ENCODE measurements around the gene ENOX1.

Gene ENOX1

GRCh38 chr13:43785650-43786471 is 911 bp downstream of the ENOX1 start:
- peak; percentile 55 for DNase-seq (ENCODE audit: low spot score)

DNA sequence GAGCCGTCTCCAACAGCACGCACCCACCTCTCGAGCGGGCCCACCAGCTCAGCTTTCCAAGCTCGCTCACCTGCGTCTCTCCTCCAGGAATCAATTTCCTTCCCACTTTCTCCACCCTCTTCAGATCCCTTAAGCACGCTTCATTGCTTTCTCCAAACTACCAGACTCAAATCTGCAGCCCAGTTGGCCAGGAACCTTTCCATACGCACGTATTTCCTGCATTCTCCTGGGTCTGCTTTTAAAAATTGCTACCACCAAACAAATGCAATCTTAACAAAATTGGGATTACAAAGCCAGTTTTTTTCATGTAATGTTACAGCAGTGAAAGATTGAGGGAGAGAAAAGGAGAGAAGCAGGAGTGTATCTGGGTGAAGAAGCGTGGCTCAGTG is 1.5 kb downstream of the ENOX1 start:
- no peak for DNase-seq (ENCODE audit: low spot score)

DNA sequence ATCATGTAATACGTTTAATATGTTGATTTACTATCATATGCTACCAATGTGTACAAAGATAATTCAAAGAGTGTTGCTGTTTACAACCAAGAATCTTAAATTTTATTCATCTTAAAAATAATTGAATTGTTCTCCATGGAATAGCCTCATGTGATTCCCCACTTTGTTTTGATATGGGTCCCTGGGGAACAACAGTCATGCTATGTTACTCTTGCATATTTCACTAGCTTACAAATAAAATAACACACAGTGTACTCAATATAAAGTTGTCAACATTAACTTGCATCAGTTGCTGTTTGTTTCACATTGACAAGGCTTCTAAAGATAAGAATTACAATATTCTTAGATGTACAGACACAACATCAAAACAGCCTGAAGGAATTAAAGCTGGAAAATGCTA is 2.3 kb downstream of the ENOX1 start:
- DNase-seq (ENCODE audit: low spot score) = no peak

GRCh38 chr13:43783820-43784219 is 3.0 kb downstream of the ENOX1 start:
- DNase-seq (ENCODE audit: low spot score) = no peak

DNA sequence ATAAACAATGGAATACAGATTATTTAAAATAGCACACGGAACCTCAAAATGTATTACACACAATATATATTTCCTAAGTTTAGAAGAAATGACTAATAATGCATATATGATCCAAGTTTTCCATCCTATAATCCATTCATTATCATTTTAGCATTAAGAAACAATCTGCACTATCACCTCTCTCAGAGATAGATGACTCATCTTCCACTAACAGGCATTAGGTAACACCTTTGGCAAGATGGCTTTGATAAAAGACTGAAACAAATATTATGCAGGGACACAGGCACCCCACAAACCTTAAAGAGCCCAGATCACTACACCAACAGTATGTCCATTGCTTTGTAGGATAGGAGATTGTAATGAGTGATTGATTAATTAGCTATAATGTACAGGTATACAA is 4.1 kb downstream of the ENOX1 start:
- DNase-seq (ENCODE audit: low spot score) = no peak

GRCh38 chr13:43780666-43781065 is 6.1 kb downstream of the ENOX1 start:
- no peak for DNase-seq (ENCODE audit: low spot score)

DNA sequence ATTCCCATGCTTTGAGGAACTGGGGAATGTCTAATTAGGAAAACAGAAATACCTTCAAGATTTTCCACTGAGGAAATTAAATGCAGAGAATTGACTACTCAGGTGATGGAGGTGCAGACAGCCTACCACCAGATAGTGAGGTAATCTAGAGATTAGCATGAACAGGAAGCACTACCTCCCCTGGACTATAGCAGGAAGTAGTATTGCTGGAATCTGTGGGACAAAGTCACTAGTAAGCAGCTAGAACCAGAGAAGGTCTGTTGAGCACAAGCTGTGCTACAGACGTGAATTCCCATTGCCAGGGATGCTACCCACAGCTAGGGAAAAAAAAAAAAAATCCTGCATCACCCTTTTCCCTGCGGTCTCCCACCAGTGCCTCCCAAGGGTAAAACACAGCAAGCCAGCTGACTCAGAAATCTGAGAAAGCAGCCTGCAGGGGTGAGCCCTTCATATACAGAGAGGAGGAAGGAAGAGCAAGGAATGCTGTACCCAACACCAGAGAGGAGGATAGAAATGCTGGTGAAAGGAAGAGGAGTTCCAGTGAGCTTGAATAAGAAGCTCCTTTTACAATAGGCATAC is 10.2 kb downstream of the ENOX1 start:
- DNase-seq (ENCODE audit: low spot score) = no peak

DNA sequence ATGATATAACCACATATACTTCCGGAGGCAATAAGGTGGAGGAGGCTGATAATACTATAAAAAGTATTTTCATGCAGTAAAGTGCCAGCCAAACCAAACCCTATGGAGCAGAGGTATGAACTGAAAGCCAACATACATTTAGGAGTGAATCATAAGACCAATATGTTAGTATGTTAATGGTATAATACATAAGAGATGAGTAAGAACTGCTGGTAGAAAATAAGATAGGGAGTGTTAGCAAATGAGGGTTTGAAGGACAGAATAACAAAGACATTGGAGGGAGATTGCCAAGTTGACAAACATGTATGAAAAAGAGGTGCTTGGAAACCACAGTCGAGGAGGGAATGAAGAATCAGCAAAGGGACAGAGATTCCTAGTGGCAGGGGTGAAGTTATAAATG is 10.8 kb downstream of the ENOX1 start:
- no peak for DNase-seq (ENCODE audit: low spot score)

DNA sequence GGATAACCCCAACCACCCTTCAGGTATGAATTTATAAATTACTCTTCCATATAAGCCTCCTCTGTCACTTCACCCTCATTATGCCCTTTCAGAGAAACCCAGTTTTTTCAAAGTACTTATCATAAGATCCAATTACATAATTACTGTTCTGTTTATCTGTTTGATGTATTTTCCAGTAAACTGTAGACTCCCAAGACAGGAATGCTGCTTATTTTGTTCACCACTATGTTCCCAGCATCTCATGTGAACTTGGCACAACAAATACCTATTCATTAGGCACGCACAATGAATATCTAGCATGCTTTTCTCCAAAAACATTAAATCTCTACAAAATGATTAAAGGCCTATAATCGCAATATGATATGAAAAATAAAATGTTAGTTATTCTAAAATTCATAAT is 13.2 kb downstream of the ENOX1 start:
- no peak for DNase-seq (ENCODE audit: low spot score)

- DNase-seq (ENCODE audit: low spot score) = no peak
These were observed 15.9 kb downstream of the ENOX1 start for GRCh38 chr13:43770871-43771270.

DNA sequence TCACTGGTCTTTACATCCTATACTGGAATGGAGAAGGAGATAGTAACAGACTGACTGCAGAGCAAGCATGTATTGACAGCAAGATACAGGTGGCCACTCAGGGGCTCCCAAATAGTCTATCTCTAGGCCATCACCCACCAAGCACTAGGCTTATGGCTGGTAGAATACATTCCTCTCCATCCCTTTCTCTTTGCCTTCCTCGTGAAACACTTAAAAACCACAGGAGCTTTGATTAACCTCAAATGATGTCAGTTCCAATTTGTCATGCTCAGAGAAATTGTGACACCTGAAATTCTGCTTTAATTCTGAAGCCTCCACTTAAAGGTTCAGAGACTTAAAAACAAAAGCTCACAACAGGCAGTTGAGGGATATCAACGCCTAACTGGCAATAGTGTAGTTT is 17.2 kb downstream of the ENOX1 start:
- no peak for DNase-seq (ENCODE audit: low spot score)

DNA sequence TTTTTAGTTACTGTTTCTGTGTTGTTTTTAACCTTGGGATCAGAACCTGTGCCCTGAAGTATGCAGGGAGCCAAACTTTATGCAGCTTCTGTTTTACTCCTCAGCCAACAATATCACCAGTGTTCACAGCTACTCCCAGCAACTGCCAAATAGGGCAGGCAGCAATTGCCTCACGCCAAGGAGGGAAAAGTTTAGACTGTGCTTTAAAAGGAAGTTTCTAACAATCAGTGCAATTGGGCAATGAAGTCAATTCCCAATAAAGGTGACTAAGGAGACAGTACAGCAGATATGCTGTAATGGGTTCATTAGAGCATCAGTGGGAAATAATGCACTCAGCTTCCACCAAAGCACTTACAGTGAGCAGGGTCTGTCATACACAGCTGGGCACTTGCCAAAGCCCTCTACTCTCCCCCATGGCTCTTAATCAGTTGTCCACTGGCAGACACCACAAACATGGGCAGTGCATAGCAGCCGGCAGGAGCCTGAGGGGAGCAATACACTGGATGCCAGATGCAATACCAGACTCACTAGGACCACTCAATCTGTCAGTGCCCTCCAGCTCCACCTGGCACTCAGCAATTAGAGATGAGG is 19.3 kb downstream of the ENOX1 start:
- DNase-seq (ENCODE audit: low spot score) = no peak

DNA sequence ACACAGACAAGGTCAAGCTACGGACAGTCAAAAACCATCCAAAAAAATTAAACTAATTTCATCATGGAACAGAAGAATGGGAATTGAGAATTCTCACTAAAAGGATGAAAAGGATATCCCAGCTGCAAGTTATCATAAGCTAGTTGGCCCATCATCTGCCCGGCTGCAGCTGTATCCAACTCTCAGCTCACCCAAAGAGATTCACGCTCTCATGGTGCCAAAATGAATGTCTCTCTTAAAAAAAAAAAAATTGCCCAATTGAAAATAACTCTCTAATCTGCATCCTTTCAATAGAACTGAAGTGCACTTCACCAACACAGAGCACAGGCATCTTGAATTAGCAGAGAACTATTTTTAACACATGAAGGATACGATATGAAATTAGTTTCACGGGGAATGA is 20.0 kb downstream of the ENOX1 start:
- DNase-seq (ENCODE audit: low spot score) = no peak

DNA sequence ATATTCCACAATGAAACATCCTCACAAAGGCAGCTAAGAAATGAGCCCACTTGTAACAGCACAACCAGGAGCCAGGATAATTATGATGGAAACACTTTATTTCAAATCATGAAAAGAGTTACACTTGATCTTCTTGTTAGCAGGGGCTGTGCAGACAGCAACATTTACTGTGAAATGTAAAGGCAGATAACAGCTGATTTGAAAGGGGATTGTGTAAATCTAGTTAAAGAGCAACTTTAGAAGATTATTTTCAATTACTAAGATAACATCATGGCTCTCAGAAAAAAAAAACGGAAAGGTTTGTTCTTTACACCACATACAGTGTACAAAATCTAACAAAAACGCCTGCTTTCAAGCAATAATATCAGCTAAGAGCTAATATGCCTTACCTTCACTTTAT is 22.4 kb downstream of the ENOX1 start:
- DNase-seq (ENCODE audit: low spot score) = no peak

GRCh38 chr13:43763143-43763759 is 23.5 kb downstream of the ENOX1 start:
- no peak for DNase-seq (ENCODE audit: low spot score)

- DNase-seq (ENCODE audit: low spot score) = no peak
These were observed 25.0 kb downstream of the ENOX1 start for GRCh38 chr13:43761616-43762315.

DNA sequence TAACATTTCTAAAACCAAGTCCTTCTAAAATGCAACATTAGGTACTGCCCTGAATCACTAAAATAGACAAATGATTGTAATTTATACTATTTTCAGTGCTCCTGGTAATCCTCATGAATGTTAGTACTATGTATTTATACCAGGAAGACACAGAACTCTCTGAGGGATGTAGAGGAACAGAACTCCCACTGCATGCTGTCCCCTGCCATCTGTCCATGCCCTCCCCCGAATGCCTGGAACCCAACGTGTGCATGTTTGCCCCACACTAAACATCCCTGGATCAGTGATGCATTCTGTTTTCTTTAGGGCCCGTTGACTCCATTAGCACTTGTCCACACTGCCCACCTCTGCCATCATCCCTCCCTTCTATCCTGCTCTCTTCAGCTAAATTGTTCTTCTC is 26.5 kb downstream of the ENOX1 start:
- DNase-seq (ENCODE audit: low spot score) = no peak

GRCh38 chr13:43758834-43759233 is 27.9 kb downstream of the ENOX1 start:
- no peak for DNase-seq (ENCODE audit: low spot score)

DNA sequence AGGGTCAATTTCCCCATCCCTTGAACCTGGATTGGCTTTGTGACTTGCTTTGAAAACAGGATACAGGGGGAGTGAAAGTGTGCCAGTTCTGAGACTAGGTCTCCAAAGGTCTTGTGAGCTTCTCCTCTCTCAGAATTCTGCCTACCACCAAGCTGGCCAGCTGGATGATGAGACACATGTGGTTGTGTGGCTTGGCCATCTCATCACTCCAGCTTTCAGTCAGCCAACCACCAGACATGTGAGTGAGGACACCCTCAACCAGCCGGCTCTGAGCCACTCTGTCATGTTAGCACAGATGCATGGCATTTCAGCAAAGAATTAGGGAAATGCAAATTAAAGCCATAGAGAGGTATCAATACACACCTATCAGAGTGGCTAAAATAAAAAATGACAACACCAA is 29.5 kb downstream of the ENOX1 start:
- no peak for DNase-seq (ENCODE audit: low spot score)

DNA sequence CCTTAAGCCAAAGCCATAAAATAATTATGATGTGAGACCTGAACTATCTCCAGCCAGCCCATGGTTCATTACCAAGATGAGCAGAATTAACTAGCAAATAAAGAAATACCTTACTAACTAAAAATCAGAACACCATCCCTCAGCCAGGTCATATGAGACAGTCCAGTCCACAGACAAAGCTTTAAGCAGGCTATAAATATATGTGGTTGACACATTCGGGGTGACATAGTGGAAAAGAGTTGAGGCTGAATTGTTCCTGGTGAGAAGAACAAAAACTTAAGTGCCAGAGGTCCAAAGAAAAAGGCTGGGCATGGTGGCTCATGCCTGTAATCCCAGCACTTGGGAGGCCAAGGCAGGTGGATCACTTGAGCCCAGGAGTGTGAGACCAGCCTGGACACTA is 30.9 kb downstream of the ENOX1 start:
- no peak for DNase-seq (ENCODE audit: low spot score)

DNA sequence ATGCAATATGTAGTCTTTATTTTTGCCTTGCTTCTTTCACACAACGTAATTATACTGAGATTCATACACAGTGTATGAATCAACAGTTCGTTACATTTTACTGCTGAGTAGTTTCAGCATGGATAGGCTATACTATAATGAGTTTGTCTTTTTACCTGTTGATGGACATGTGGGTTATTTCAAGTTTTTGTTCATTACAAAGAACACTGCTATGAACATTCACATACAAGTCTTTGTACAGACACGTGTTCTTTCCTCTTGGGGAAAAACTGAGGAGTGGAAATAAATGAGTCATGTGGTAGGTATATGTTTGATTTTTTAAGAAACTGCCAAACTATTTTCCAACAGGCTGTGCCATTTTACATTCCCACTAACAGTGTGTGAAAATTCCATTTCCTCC is 35.1 kb downstream of the ENOX1 start:
- no peak for DNase-seq (ENCODE audit: low spot score)

GRCh38 chr13:43749503-43749902 is 37.3 kb downstream of the ENOX1 start:
- DNase-seq (ENCODE audit: low spot score) = no peak
